HG03469 (cell line): ENCODE data around the gene SCP2.
"Not testable (repeated sequence)": the region's sequence is repeated elsewhere in the genome, so short reads cannot be mapped to it uniquely, and the experiment has no call there.

Source experiments
- ATAC-seq: cut with Tn5 transposase; IDR thresholded peaks from one replicate; pipeline ENCODE4 v1.9.1; 2021; ENCODE audit warnings: mild to moderate bottlenecking, moderate library complexity, moderate number of reproducible peaks; ENCODE audit not compliant: unreplicated experiment

The SCP2 gene

GRCh38 chr1:52916241-52916975 is 10.7 kb upstream of the SCP2 start:
- ATAC-seq = no peak

GRCh38 chr1:52917156-52917555 is 9.9 kb upstream of the SCP2 start:
- ATAC-seq = no peak

GRCh38 chr1:52917581-52917980 is 9.5 kb upstream of the SCP2 start:
- ATAC-seq = no peak

- no peak for ATAC-seq
These were observed 8.9 kb upstream of the SCP2 start for GRCh38 chr1:52918201-52918600.

GRCh38 chr1:52919051-52919722 is 7.9 kb upstream of the SCP2 start:
- no peak for ATAC-seq

- ATAC-seq = no peak
These were observed 7.2 kb upstream of the SCP2 start for GRCh38 chr1:52919723-52920483.

GRCh38 chr1:52920791-52921291 is 6.2 kb upstream of the SCP2 start:
- no peak for ATAC-seq

GRCh38 chr1:52925571-52926005 is 1.5 kb upstream of the SCP2 start:
- ATAC-seq = no peak

GRCh38 chr1:52926864-52927211 is 238 bp upstream of the SCP2 start:
- ATAC-seq = no peak

GRCh38 chr1:52928015-52928404 is 934 bp downstream of the SCP2 start:
- no peak for ATAC-seq

- no peak for ATAC-seq
These were observed 1.9 kb downstream of the SCP2 start for GRCh38 chr1:52929019-52929418.

- no peak for ATAC-seq
These were observed 10.5 kb downstream of the SCP2 start for GRCh38 chr1:52937433-52938182.

- no peak for ATAC-seq
These were observed 11.0 kb downstream of the SCP2 start for GRCh38 chr1:52938183-52938451.

- no peak for ATAC-seq
These were observed 16.9 kb downstream of the SCP2 start for GRCh38 chr1:52943876-52944416.

GRCh38 chr1:52944566-52944965 is 17.5 kb downstream of the SCP2 start:
- ATAC-seq = no peak

- no peak for ATAC-seq
These were observed 20.4 kb downstream of the SCP2 start for GRCh38 chr1:52947490-52947889.

- ATAC-seq = not testable (repeated sequence)
These were observed 22.5 kb downstream of the SCP2 start for GRCh38 chr1:52949602-52950001.

- no peak for ATAC-seq
These were observed 25.0 kb downstream of the SCP2 start for GRCh38 chr1:52952112-52952511.

- no peak for ATAC-seq
These were observed 28.3 kb downstream of the SCP2 start for GRCh38 chr1:52955129-52955970.

GRCh38 chr1:52963101-52963500 is 36.0 kb downstream of the SCP2 start:
- no peak for ATAC-seq
